Gastrocnemius medialis (tissue), 4 donors: ENCODE data around the gene SPATA24.

ENCODE experiments used
- POLR2A ChIP-seq, 2 donors: fragments of 450-650 bp; IDR thresholded peaks; one replicate each; pipeline ENCODE4 v1.6.1; 2017; ENCODE audit warnings: antibody characterized with exemption in 2 of 2, mild to moderate bottlenecking in 2 of 2, moderate library complexity in 2 of 2
- TF ChIP-seq, protein P1 (sequence below), 5 experiments: fragments of 450-650 bp in 3 of 5; fragments of 200-600 bp in 2 of 5; sonication (generic) in 2 of 5; IDR thresholded peaks in 4 of 5; conservative IDR thresholded peaks in 1 of 5; 1 replicate in 4 of 5; 2 replicates in 1 of 5; pipeline ENCODE4 v1.5.1; 2016 to 2019; ENCODE audit warnings: antibody characterized with exemption in 5 of 5, mild to moderate bottlenecking in 3 of 5, moderate library complexity in 3 of 5

DNA sequence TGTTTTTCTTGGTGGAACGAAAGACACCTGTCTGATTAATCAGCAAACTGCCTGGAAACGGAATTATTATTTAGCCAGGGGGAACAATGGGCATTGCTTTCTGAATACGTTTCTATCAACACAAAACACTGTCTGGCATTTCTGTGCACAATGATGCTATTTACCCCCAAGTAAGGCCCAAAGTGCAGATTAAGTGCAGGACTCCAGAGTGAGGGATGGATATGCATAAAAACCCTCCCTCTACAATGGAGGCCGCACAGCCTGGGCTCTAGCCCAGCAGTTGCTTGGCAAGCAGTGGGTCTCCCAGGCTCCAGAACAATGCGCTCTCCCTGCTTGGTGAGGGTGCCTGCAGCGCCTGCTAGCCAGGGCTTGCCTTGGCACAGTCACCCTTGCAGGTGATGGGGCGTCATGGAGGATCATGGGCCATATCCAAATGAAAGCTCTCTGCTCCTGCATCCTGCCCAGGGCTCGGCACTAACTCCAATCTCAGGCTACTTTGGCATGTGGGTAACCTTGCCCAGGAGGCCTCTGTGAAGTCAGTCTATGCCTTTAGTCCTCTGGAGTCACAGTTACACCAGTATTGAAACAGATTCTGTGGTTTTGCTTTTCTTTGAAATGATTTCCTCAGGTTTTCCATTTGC lies 11.5 kb upstream of the SPATA24 start:
- TF ChIP-seq, protein P1, sequence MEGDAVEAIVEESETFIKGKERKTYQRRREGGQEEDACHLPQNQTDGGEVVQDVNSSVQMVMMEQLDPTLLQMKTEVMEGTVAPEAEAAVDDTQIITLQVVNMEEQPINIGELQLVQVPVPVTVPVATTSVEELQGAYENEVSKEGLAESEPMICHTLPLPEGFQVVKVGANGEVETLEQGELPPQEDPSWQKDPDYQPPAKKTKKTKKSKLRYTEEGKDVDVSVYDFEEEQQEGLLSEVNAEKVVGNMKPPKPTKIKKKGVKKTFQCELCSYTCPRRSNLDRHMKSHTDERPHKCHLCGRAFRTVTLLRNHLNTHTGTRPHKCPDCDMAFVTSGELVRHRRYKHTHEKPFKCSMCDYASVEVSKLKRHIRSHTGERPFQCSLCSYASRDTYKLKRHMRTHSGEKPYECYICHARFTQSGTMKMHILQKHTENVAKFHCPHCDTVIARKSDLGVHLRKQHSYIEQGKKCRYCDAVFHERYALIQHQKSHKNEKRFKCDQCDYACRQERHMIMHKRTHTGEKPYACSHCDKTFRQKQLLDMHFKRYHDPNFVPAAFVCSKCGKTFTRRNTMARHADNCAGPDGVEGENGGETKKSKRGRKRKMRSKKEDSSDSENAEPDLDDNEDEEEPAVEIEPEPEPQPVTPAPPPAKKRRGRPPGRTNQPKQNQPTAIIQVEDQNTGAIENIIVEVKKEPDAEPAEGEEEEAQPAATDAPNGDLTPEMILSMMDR (IDR thresholded peaks at IDR 0.05 in 4 of 5, conservative IDR thresholded peaks at IDR 0.05 in 1 of 5), result no peak
- no peak for TF ChIP-seq POLR2A (IDR thresholded peaks at IDR 0.05)
